ENCODE data around the gene YLPM1. TPM values are rescaled to one million over a fixed set of nuclear protein-coding genes. Genes with fewer than 3 reads are reported as not detected.

The YLPM1 gene
- total RNA-seq, 1 donor from 2014 or later: 33.5 TPM

DNA sequence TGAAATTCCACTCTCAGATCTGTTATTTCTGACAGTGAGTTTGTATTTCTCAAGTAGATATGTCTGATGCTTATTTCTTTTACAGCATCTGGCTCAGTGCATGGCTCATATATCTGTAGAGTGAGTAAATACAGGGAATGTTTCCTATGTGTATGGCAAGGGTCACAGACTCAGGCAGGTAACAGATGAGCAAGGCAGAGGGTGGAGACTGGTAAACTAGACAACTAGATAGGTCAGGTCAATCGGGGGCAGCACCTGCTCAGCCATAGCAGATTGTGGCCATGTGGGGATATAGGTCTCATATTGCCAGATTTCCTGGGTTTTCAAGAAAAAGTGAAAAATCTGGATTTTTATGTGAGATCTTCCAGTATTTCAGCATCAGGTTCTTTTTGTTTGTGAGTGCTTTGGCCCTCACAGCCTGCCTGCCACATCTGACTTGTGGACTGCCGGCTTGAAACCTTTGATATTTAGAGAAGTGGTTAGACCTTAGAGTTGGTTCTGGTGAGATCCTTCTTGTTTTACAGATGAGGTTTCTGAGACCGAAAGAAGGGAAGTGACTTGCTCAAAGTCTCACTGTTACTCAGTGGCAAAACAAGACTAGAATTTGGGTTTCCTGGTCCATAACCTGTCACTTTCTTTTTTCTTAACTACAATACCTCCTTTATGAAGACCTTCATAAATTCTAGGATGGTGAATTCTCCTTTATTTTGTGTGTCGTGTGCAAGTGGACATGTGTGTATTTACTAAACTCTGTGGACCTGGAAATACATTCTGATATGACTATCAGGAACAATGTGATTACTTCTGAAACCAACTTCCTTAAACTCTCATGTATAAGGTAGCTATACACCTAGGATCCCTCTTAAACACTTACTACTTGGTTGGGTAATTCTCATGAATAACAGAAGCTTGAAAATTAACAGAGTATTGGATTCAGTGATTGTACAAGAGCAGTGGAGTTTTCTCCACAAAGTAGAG is 78.4 kb downstream of the YLPM1 start:
- TF ChIP-seq, protein P1, sequence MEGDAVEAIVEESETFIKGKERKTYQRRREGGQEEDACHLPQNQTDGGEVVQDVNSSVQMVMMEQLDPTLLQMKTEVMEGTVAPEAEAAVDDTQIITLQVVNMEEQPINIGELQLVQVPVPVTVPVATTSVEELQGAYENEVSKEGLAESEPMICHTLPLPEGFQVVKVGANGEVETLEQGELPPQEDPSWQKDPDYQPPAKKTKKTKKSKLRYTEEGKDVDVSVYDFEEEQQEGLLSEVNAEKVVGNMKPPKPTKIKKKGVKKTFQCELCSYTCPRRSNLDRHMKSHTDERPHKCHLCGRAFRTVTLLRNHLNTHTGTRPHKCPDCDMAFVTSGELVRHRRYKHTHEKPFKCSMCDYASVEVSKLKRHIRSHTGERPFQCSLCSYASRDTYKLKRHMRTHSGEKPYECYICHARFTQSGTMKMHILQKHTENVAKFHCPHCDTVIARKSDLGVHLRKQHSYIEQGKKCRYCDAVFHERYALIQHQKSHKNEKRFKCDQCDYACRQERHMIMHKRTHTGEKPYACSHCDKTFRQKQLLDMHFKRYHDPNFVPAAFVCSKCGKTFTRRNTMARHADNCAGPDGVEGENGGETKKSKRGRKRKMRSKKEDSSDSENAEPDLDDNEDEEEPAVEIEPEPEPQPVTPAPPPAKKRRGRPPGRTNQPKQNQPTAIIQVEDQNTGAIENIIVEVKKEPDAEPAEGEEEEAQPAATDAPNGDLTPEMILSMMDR (IDR thresholded peaks at IDR 0.05; ENCODE audit: insufficient read depth, low read length, poor library complexity, severe bottlenecking): no peak
- no peak overlapping the region for H3K4me3 ChIP-seq (ENCODE audit: low read depth, low read length)
- no peaks in the 10 kb centered on the region for H3K36me3 ChIP-seq (ENCODE audit: control insufficient read depth, insufficient read depth, low read length)
- no peaks in the 10 kb centered on the region for H3K27me3 ChIP-seq (ENCODE audit: control insufficient read depth, insufficient read depth, low read length)
- no peak for DNase-seq (ENCODE audit: low read depth)

- Histone ChIP-seq H3K4me3 (ENCODE audit: low read depth, low read length) (no peak overlapping the region), H3K27me3 (ENCODE audit: control insufficient read depth, insufficient read depth, low read length) (no peaks in the 10 kb centered on the region), H3K36me3 (ENCODE audit: control insufficient read depth, insufficient read depth, low read length) (no peaks in the 10 kb centered on the region)
- TF ChIP-seq, protein P1 (IDR thresholded peaks at IDR 0.05; ENCODE audit: insufficient read depth, low read length, poor library complexity, severe bottlenecking): no peak
- DNase-seq (ENCODE audit: low read depth): no peak
These were observed 80.5 kb downstream of the YLPM1 start for GRCh38 chr14:74843653-74844052.

DNA sequence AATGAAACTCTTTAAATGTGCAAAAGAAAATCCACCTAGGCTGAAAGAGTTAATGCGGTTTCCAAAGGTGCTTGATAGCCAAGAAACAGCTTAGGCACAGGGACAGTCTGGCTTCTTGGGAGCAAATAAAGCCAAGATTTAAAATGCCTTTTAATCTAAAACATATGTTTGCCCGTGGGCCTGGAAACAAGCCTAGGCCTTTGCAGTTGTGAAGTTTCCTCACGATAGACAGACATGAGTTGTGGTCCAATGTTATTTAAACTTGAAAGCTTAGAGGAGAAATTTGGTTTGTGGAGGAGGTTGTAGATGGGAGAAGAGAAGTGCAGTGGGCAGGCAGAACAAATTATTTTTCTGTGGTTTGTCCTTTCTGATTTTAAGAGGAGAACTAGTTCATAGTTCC is 83.1 kb downstream of the YLPM1 start:
- H3K27me3 ChIP-seq (ENCODE audit: control insufficient read depth, insufficient read depth, low read length): no peaks in the 10 kb centered on the region
- no peaks in the 10 kb centered on the region for H3K36me3 ChIP-seq (ENCODE audit: control insufficient read depth, insufficient read depth, low read length)
- TF ChIP-seq, protein P1 (IDR thresholded peaks at IDR 0.05; ENCODE audit: insufficient read depth, low read length, poor library complexity, severe bottlenecking): no peak
- H3K4me3 ChIP-seq (ENCODE audit: low read depth, low read length): no peak overlapping the region
- no peak for DNase-seq (ENCODE audit: low read depth)

GRCh38 chr14:74846968-74847665 is 84.0 kb downstream of the YLPM1 start:
- H3K36me3 ChIP-seq (ENCODE audit: control insufficient read depth, insufficient read depth, low read length): no peaks in the 10 kb centered on the region
- H3K4me3 ChIP-seq (ENCODE audit: low read depth, low read length): no peak overlapping the region
- TF ChIP-seq, protein P1 (IDR thresholded peaks at IDR 0.05; ENCODE audit: insufficient read depth, low read length, poor library complexity, severe bottlenecking): no peak
- no peak for DNase-seq (ENCODE audit: low read depth)
- H3K27me3 ChIP-seq (ENCODE audit: control insufficient read depth, insufficient read depth, low read length): no peaks in the 10 kb centered on the region

DNA sequence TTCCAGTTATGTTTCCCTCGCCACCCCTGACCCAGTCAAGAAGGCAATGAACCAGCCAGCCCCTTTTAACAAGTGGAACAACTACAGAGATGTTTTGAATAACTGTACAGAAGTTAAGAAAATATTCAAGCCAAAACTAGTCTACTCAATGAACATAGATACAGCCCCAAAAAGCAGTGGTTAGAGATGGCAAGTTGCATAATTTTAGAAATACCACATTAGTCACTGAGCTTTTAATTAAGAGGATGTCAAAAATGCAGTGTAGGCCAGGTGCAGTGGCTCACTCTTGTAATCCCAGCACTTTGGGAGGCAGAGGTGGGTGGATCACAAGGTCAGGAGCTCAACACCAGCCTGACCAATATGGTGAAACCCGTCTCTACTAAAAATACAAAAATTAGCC is 85.7 kb downstream of the YLPM1 start:
- DNase-seq (ENCODE audit: low read depth): no peak
- no peak overlapping the region for H3K4me3 ChIP-seq (ENCODE audit: low read depth, low read length)

More for the DNA sequence above, 85.7 kb downstream of the YLPM1 start:
- no peaks in the 10 kb centered on the region for H3K36me3 ChIP-seq (ENCODE audit: control insufficient read depth, insufficient read depth, low read length)
- TF ChIP-seq, protein P1 (IDR thresholded peaks at IDR 0.05; ENCODE audit: insufficient read depth, low read length, poor library complexity, severe bottlenecking): no peak
- no peaks in the 10 kb centered on the region for H3K27me3 ChIP-seq (ENCODE audit: control insufficient read depth, insufficient read depth, low read length)
